Measurements from ENCODE around the gene DSCAM. TPM values are rescaled to one million over a fixed set of nuclear protein-coding genes. Genes with fewer than 3 reads are reported as not detected.

The DSCAM gene
- total RNA-seq, 1 donor from 2014 or later: not detected

DNA sequence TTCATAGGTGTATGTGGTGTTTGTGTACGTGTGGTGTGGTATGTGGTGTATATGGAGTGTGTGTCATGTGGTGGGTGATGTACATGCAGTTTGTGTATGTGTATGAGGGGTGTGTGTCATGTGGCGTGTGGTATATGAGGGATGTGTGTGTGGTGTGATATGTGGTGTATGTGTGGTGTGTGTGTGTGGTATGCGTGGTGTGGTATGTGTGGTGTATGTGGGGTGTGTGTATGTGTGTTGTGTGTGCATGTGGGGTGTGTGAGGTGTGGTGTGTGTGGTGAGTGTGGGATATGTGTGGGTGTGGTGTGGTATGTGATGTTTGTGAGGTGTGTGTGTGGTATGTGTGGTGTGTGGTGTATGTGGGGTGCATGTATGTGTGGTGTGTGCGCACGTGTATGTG lies 707.3 kb downstream of the DSCAM start:
- DNase-seq (ENCODE audit: extremely low spot score, unreplicated experiment): no peak
- no peak overlapping the region for H3K27ac Mint-ChIP-seq (ENCODE audit: unreplicated experiment)
- no peaks in the 10 kb centered on the region for H3K4me1 Mint-ChIP-seq (ENCODE audit: unreplicated experiment)
- no peaks in the 10 kb centered on the region for H3K36me3 Mint-ChIP-seq (ENCODE audit: unreplicated experiment)
- TF ChIP-seq, protein P1, sequence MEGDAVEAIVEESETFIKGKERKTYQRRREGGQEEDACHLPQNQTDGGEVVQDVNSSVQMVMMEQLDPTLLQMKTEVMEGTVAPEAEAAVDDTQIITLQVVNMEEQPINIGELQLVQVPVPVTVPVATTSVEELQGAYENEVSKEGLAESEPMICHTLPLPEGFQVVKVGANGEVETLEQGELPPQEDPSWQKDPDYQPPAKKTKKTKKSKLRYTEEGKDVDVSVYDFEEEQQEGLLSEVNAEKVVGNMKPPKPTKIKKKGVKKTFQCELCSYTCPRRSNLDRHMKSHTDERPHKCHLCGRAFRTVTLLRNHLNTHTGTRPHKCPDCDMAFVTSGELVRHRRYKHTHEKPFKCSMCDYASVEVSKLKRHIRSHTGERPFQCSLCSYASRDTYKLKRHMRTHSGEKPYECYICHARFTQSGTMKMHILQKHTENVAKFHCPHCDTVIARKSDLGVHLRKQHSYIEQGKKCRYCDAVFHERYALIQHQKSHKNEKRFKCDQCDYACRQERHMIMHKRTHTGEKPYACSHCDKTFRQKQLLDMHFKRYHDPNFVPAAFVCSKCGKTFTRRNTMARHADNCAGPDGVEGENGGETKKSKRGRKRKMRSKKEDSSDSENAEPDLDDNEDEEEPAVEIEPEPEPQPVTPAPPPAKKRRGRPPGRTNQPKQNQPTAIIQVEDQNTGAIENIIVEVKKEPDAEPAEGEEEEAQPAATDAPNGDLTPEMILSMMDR (IDR thresholded peaks at IDR 0.05): no peak
- H3K9me3 Mint-ChIP-seq (ENCODE audit: unreplicated experiment): no peaks in the 10 kb centered on the region
- no peaks in the 10 kb centered on the region for H3K27me3 Mint-ChIP-seq (ENCODE audit: unreplicated experiment)
- no peak overlapping the region for H3K4me3 Mint-ChIP-seq (ENCODE audit: unreplicated experiment)

DNA sequence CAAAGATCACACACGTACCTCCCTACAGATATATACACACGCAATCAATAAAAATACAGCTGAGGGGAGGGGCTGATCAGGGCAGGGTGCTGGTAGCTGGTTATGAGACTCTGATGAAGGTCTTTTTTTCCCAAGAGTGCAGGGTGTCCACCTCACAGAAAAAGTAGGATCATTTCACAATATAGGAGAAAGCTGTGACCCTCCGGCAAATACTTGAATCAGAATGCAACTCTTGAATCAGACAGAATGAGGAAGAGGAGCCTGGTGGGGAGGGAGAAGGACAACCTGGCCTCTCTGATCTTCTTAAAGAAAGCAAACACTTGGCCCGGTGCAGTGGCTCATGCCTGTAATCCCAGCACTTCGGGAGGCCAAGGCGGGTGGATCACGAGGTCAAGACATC lies 710.4 kb downstream of the DSCAM start:
- TF ChIP-seq, protein P1 (IDR thresholded peaks at IDR 0.05): no peak
- Mint-ChIP-seq H3K9me3 (ENCODE audit: unreplicated experiment) (peaks cover 8% of the 10 kb centered on the region), H3K27ac (ENCODE audit: unreplicated experiment) (no peak overlapping the region), H3K4me1 (ENCODE audit: unreplicated experiment) (no peaks in the 10 kb centered on the region), H3K4me3 (ENCODE audit: unreplicated experiment) (no peak overlapping the region), H3K27me3 (ENCODE audit: unreplicated experiment) (no peaks in the 10 kb centered on the region), H3K36me3 (ENCODE audit: unreplicated experiment) (no peaks in the 10 kb centered on the region)
- no peak for DNase-seq (ENCODE audit: extremely low spot score, unreplicated experiment)

DNA sequence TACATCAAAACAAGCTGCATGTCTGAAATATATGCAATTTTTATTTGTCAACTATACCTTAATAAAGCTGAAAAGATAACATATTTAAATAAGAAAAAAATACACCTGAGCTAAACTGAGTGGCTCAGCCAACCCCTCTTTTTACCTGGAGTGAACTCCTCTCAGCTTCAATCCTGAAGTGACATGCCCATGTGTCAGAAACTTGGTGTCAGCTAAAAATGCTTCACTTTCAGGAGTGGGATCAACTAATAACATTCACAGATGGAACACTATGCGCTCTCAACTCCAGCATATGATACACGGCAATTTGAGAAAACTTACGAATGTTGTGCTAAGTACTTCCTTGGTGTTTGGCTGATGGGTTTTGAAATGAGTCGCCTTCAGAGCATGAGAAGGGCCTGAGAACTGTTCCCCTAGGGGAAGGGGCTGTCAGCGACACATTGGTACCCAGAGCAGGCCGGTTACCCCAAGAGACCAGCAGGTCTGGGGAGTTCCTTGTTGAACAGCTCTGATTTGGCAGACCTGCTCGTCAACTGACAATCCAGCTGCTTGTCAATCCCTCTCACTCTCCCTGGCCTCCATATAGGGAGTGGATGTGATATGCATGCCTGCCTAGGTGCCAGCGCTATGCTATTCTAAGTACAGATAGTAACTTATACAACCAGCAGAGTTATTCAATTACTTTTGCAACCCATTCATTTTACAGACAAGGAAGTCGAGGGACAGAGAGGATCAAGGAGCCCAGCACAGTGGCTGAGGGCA lies 712.0 kb downstream of the DSCAM start:
- Mint-ChIP-seq H3K27ac (ENCODE audit: unreplicated experiment) (no peak overlapping the region), H3K36me3 (ENCODE audit: unreplicated experiment) (no peaks in the 10 kb centered on the region), H3K4me1 (ENCODE audit: unreplicated experiment) (no peaks in the 10 kb centered on the region), H3K27me3 (ENCODE audit: unreplicated experiment) (no peaks in the 10 kb centered on the region), H3K4me3 (ENCODE audit: unreplicated experiment) (no peak overlapping the region), H3K9me3 (ENCODE audit: unreplicated experiment) (peaks cover 8% of the 10 kb centered on the region)
- DNase-seq (ENCODE audit: extremely low spot score, unreplicated experiment): no peak
- TF ChIP-seq, protein P1 (IDR thresholded peaks at IDR 0.05): no peak

DNA sequence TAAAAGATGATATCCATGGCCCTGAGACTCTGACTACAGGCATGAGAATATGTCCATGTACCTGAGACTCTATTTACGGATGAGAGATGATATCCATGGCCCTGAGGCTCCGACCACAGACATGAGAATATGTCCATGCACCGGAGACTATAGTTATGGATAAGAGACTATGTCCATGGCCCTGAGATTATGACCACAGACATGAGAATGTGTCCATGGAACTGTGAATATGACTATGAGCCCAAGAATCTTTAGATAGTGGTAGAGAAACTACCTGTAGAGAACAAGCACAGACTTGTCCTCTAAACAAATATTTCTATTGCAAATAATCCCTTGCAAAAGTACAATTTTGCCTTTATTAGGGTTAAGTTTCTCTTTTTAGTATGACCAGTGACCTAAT lies 716.5 kb downstream of the DSCAM start:
- Mint-ChIP-seq H3K4me3 (ENCODE audit: unreplicated experiment) (no peak overlapping the region), H3K27ac (ENCODE audit: unreplicated experiment) (no peak overlapping the region), H3K4me1 (ENCODE audit: unreplicated experiment) (no peaks in the 10 kb centered on the region), H3K36me3 (ENCODE audit: unreplicated experiment) (no peaks in the 10 kb centered on the region), H3K9me3 (ENCODE audit: unreplicated experiment) (peaks cover 18% of the 10 kb centered on the region), H3K27me3 (ENCODE audit: unreplicated experiment) (no peaks in the 10 kb centered on the region)
- no peak for DNase-seq (ENCODE audit: extremely low spot score, unreplicated experiment)
- TF ChIP-seq, protein P1 (IDR thresholded peaks at IDR 0.05): no peak

DNA sequence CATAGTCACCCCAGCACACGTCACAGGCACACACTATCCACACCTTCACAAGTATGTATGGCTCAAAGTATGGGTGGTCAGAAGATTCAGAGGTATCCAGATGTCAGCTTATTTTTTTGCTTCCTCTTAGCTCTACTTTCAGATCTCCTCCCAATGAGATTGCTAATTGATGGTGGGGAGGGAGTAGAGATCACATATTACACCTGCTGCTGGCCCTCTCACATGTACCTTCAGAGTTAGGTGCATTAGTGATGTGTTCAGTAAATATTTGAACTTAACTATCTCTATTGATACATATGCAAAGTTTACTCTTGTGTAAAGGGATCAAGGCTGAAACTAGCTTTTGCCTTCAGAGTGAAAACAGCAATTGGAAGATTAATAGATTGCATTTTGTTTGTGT lies 717.1 kb downstream of the DSCAM start:
- H3K4me3 Mint-ChIP-seq (ENCODE audit: unreplicated experiment): no peak overlapping the region
- no peaks in the 10 kb centered on the region for H3K36me3 Mint-ChIP-seq (ENCODE audit: unreplicated experiment)
- H3K4me1 Mint-ChIP-seq (ENCODE audit: unreplicated experiment): no peaks in the 10 kb centered on the region
- TF ChIP-seq, protein P1 (IDR thresholded peaks at IDR 0.05): no peak
- no peak overlapping the region for H3K27ac Mint-ChIP-seq (ENCODE audit: unreplicated experiment)
- H3K9me3 Mint-ChIP-seq (ENCODE audit: unreplicated experiment): peaks cover 18% of the 10 kb centered on the region
- no peaks in the 10 kb centered on the region for H3K27me3 Mint-ChIP-seq (ENCODE audit: unreplicated experiment)
- no peak for DNase-seq (ENCODE audit: extremely low spot score, unreplicated experiment)

Data from osteocyte (in vitro differentiated cells).